Uterus (tissue), 2 donors: ENCODE measurements around the gene TJP2.
"Not testable (repeated sequence)": the region's sequence is repeated elsewhere in the genome, so short reads cannot be mapped to it uniquely, and the experiment has no call there.

ENCODE experiments used
- POLR2A ChIP-seq, 2 donors: fragments of 450-650 bp; IDR thresholded peaks; one replicate each; pipeline ENCODE4 v1.6.1; 2016; ENCODE audit warnings: antibody characterized with exemption in 2 of 2, mild to moderate bottlenecking in 1 of 2, moderate library complexity in 1 of 2
- TF ChIP-seq, protein P1 (sequence below), 4 experiments: fragments of 200-600 bp in 2 of 4; fragments of 450-650 bp in 2 of 4; sonication (generic) in 2 of 4; IDR thresholded peaks; one replicate each; pipeline ENCODE4 v1.5.1; 2016 to 2019; ENCODE audit warnings: antibody characterized with exemption in 4 of 4, mild to moderate bottlenecking in 2 of 4, moderate library complexity in 1 of 4

DNA sequence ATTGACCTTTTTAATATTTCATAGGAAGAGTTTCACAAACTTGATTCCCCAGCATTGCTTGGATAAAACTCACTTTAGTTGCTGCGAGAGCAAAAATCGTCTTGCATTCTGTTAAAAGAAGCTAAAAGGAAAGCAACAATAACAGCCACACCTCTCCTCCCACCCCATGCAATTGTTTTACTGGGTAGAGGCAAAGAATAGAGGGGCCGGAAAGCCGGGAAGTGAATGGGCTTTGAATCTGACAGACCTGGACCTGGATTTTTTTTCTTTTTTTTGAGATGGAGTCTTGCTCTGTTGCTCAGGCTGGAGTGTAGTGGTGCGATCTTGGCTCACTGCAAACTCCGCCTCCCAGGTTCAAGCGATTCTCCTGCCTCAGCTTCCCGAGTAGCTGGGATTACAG lies 9.5 kb upstream of the TJP2 start:
- TF ChIP-seq, protein P1, sequence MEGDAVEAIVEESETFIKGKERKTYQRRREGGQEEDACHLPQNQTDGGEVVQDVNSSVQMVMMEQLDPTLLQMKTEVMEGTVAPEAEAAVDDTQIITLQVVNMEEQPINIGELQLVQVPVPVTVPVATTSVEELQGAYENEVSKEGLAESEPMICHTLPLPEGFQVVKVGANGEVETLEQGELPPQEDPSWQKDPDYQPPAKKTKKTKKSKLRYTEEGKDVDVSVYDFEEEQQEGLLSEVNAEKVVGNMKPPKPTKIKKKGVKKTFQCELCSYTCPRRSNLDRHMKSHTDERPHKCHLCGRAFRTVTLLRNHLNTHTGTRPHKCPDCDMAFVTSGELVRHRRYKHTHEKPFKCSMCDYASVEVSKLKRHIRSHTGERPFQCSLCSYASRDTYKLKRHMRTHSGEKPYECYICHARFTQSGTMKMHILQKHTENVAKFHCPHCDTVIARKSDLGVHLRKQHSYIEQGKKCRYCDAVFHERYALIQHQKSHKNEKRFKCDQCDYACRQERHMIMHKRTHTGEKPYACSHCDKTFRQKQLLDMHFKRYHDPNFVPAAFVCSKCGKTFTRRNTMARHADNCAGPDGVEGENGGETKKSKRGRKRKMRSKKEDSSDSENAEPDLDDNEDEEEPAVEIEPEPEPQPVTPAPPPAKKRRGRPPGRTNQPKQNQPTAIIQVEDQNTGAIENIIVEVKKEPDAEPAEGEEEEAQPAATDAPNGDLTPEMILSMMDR (IDR thresholded peaks at IDR 0.05), result not testable (repeated sequence)
- TF ChIP-seq POLR2A (IDR thresholded peaks at IDR 0.05), result not testable (repeated sequence)
